ENCODE data around the gene SAMD3.

DNA sequence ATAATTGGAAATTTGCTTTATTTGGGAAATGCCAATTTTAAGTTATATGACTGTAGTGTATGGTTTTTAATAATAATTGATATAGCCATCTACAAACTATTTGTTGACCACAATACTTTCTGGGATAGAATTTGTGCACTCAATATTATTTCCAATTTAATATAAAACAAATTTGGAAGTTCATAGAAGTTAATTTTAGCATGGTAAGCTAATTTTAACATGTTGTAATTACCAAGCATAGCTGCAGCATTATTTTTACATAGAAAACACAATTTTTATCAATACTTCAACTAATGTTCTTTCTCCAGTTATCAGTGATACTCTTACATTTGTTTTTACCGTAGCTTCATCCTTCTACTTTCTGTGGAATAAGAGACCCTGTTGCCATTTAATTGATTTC is 103.5 kb downstream of the SAMD3 start:
- TF ChIP-seq JUNB (IDR thresholded peaks at IDR 0.05; ENCODE audit: unreplicated experiment) (no peak), EZH2 (IDR thresholded peaks at IDR 0.05; ENCODE audit: low read depth, unreplicated experiment) (no peak), EZH2phosphoT487 (IDR thresholded peaks at IDR 0.05; ENCODE audit: unreplicated experiment) (no peak)
- TF ChIP-seq, protein P1, sequence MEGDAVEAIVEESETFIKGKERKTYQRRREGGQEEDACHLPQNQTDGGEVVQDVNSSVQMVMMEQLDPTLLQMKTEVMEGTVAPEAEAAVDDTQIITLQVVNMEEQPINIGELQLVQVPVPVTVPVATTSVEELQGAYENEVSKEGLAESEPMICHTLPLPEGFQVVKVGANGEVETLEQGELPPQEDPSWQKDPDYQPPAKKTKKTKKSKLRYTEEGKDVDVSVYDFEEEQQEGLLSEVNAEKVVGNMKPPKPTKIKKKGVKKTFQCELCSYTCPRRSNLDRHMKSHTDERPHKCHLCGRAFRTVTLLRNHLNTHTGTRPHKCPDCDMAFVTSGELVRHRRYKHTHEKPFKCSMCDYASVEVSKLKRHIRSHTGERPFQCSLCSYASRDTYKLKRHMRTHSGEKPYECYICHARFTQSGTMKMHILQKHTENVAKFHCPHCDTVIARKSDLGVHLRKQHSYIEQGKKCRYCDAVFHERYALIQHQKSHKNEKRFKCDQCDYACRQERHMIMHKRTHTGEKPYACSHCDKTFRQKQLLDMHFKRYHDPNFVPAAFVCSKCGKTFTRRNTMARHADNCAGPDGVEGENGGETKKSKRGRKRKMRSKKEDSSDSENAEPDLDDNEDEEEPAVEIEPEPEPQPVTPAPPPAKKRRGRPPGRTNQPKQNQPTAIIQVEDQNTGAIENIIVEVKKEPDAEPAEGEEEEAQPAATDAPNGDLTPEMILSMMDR (conservative IDR thresholded peaks at IDR 0.05; ENCODE audit: low read depth in 2 of 2), result no peak
- TF ChIP-seq, protein P2, sequence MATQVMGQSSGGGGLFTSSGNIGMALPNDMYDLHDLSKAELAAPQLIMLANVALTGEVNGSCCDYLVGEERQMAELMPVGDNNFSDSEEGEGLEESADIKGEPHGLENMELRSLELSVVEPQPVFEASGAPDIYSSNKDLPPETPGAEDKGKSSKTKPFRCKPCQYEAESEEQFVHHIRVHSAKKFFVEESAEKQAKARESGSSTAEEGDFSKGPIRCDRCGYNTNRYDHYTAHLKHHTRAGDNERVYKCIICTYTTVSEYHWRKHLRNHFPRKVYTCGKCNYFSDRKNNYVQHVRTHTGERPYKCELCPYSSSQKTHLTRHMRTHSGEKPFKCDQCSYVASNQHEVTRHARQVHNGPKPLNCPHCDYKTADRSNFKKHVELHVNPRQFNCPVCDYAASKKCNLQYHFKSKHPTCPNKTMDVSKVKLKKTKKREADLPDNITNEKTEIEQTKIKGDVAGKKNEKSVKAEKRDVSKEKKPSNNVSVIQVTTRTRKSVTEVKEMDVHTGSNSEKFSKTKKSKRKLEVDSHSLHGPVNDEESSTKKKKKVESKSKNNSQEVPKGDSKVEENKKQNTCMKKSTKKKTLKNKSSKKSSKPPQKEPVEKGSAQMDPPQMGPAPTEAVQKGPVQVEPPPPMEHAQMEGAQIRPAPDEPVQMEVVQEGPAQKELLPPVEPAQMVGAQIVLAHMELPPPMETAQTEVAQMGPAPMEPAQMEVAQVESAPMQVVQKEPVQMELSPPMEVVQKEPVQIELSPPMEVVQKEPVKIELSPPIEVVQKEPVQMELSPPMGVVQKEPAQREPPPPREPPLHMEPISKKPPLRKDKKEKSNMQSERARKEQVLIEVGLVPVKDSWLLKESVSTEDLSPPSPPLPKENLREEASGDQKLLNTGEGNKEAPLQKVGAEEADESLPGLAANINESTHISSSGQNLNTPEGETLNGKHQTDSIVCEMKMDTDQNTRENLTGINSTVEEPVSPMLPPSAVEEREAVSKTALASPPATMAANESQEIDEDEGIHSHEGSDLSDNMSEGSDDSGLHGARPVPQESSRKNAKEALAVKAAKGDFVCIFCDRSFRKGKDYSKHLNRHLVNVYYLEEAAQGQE (IDR thresholded peaks at IDR 0.05; ENCODE audit: unreplicated experiment), result no peak
